DMS153 treated with DMSO at 0.1 percent for 48 hours (cell line): ENCODE data around the gene ADGRG6.
"Not testable (repeated sequence)": the region's sequence is repeated elsewhere in the genome, so short reads cannot be mapped to it uniquely, and the experiment has no call there.

ENCODE experiments used
- DNase-seq: peaks from one replicate; lab custom pipeline; 2025; ENCODE audit not compliant: unreplicated experiment; lab: John Stamatoyannopoulos, UW

The ADGRG6 gene

GRCh38 chr6:142441716-142442115 is 139.9 kb downstream of the ADGRG6 start:
- DNase-seq, result no peak

GRCh38 chr6:142443102-142443501 is 141.3 kb downstream of the ADGRG6 start:
- no peak for DNase-seq

- DNase-seq, result no peak
These were observed 141.7 kb downstream of the ADGRG6 start for GRCh38 chr6:142443532-142443931.

GRCh38 chr6:142444376-142444775 is 142.6 kb downstream of the ADGRG6 start:
- no peak for DNase-seq

GRCh38 chr6:142444881-142445301 is 143.1 kb downstream of the ADGRG6 start:
- peak; percentile 72 for DNase-seq

GRCh38 chr6:142446168-142446567 is 144.4 kb downstream of the ADGRG6 start:
- DNase-seq, result no peak

GRCh38 chr6:142446576-142446975 is 144.8 kb downstream of the ADGRG6 start:
- no peak for DNase-seq

- DNase-seq, result no peak
These were observed 146.4 kb downstream of the ADGRG6 start for GRCh38 chr6:142448091-142448729.

GRCh38 chr6:142450856-142451255 is 149.0 kb downstream of the ADGRG6 start:
- DNase-seq, result not testable (repeated sequence)

GRCh38 chr6:142452993-142453392 is 151.2 kb downstream of the ADGRG6 start:
- DNase-seq, result no peak

GRCh38 chr6:142454196-142454595 is 152.4 kb downstream of the ADGRG6 start:
- DNase-seq, result not testable (repeated sequence)

GRCh38 chr6:142454848-142455247 is 153.0 kb downstream of the ADGRG6 start:
- DNase-seq, result not testable (repeated sequence)

GRCh38 chr6:142455957-142456589 is 154.3 kb downstream of the ADGRG6 start:
- DNase-seq, result no peak

- no peak for DNase-seq
These were observed 156.0 kb downstream of the ADGRG6 start for GRCh38 chr6:142457638-142458406.

- no peak for DNase-seq
These were observed 157.0 kb downstream of the ADGRG6 start for GRCh38 chr6:142458836-142459235.

- no peak for DNase-seq
These were observed 157.5 kb downstream of the ADGRG6 start for GRCh38 chr6:142459271-142459670.

GRCh38 chr6:142462260-142462659 is 160.5 kb downstream of the ADGRG6 start:
- DNase-seq, result no peak

GRCh38 chr6:142463988-142464387 is 162.2 kb downstream of the ADGRG6 start:
- DNase-seq, result no peak

- no peak for DNase-seq
These were observed 167.4 kb downstream of the ADGRG6 start for GRCh38 chr6:142469220-142469619.

- DNase-seq, result no peak
These were observed 168.6 kb downstream of the ADGRG6 start for GRCh38 chr6:142470421-142470820.

- peak; percentile 80 for DNase-seq
These were observed 172.9 kb downstream of the ADGRG6 start for GRCh38 chr6:142474531-142475289.
